Esophagus squamous epithelium (tissue), 5 donors: ENCODE measurements around the gene MYLK3. TPM values are rescaled to one million over a fixed set of nuclear protein-coding genes. Genes with fewer than 3 reads are reported as not detected.

Experiments used
- DNase-seq: peaks from one replicate; lab custom pipeline; 2025; lab: John Stamatoyannopoulos, UW
- H3K27ac ChIP-seq, 4 donors: fragments of 200-600 bp; sonication (generic); one replicate each; pipeline ENCODE4 v1.5.1; 2016 to 2019; ENCODE audit warnings: mild to moderate bottlenecking in 1 of 4
- H3K27me3 ChIP-seq, 4 donors: fragments of 200-600 bp; sonication (generic); 1 replicate in 3 of 4; 2 replicates in 1 of 4; pipeline versions ENCODE4 v1.5.1 to v1.6.0; 2017 to 2021; ENCODE audit warnings: antibody characterized with exemption in 1 of 4
- H3K36me3 ChIP-seq, 3 donors: fragments of 200-600 bp; sonication (generic); one replicate each; pipeline ENCODE4 v1.5.1; 2016 to 2019
- H3K4me1 ChIP-seq, 3 donors: fragments of 200-600 bp; sonication (generic); one replicate each; pipeline ENCODE4 v1.5.1; 2017 to 2019
- H3K4me3 ChIP-seq, 4 donors: fragments of 200-600 bp; sonication (generic); 1 replicate in 3 of 4; 2 replicates in 1 of 4; pipeline ENCODE4 v1.5.1; 2016 to 2019; ENCODE audit warnings: mild to moderate bottlenecking in 2 of 4, moderate library complexity in 1 of 4
- H3K9me3 ChIP-seq, 3 donors: fragments of 200-600 bp; sonication (generic); one replicate each; pipeline ENCODE4 v1.5.1; 2016 to 2019
- POLR2A ChIP-seq, 4 donors: fragments of 450-650 bp; IDR thresholded peaks; one replicate each; pipeline ENCODE4 v1.6.1; 2017; ENCODE audit warnings: antibody characterized with exemption in 4 of 4, mild to moderate bottlenecking in 4 of 4, moderate library complexity in 3 of 4
- WGBS, 2 donors: methylation state at CpG; one replicate each; pipeline ENCODE4 v1.1.5; 2018; 5-methylcytosine and 5-hydroxymethylcytosine counted together
- intact Hi-C: fragments of 100-400 bp; cut with DNase I; formaldehyde crosslinking; loops from one replicate; pipeline ENCODE4 v1.15.0; 2022
- total RNA-seq, 4 donors: library from RNA; depleted of rRNA; stranded (reverse); fragments of >200 nt; gene quantifications; one replicate each; pipeline ENCODE4 v1.1.0, GENCODE V29; 2016
- TF ChIP-seq, protein P1 (sequence below), 6 experiments: fragments of 450-650 bp in 4 of 6; fragments of 200-600 bp in 2 of 6; sonication (generic) in 2 of 6; IDR thresholded peaks; one replicate each; pipeline ENCODE4 v1.5.1; 2016 to 2019; ENCODE audit warnings: antibody characterized with exemption in 6 of 6, mild to moderate bottlenecking in 4 of 6, moderate library complexity in 4 of 6
- donor health status: DM: yes; HTN: yes; CAD: no.

The MYLK3 gene
- total RNA-seq, 4 donors from 2014 or later = 0.03 to 0.19 (median 0.08) TPM; not detected in 1

DNA sequence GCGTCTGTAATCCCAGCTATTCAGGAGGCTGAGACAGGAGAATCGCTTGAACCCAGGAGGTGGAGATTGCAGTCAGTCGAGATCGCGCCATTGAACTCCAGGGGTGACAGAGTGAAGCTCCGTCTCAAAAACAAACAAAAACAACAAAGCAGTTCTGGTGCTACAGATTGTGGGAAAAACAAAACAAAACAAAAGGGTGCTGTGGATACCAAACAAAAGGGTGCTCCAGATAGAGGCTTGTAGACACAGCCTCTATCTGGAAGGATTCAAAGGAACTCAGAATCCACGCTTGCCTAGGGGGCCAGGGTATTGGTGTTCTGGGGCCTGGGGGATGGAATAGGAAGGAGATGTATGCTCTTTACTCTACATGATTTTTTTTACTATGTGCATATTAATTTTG is 2.5 kb downstream of the MYLK3 start:
- no peak for TF ChIP-seq POLR2A (IDR thresholded peaks at IDR 0.05)
- TF ChIP-seq, protein P1, sequence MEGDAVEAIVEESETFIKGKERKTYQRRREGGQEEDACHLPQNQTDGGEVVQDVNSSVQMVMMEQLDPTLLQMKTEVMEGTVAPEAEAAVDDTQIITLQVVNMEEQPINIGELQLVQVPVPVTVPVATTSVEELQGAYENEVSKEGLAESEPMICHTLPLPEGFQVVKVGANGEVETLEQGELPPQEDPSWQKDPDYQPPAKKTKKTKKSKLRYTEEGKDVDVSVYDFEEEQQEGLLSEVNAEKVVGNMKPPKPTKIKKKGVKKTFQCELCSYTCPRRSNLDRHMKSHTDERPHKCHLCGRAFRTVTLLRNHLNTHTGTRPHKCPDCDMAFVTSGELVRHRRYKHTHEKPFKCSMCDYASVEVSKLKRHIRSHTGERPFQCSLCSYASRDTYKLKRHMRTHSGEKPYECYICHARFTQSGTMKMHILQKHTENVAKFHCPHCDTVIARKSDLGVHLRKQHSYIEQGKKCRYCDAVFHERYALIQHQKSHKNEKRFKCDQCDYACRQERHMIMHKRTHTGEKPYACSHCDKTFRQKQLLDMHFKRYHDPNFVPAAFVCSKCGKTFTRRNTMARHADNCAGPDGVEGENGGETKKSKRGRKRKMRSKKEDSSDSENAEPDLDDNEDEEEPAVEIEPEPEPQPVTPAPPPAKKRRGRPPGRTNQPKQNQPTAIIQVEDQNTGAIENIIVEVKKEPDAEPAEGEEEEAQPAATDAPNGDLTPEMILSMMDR (IDR thresholded peaks at IDR 0.05) = no peak
- Histone ChIP-seq H3K4me1 (peaks cover 0 to 3% (median 0%) of the 10 kb centered on the region in 3 donors), H3K27me3 (peaks cover 0 to 13% (median 0%) of the 10 kb centered on the region in 4 donors), H3K9me3 (no peaks in the 10 kb centered on the region), H3K36me3 (no peaks in the 10 kb centered on the region), H3K27ac (no peak overlapping the region), H3K4me3 (no peak overlapping the region)
- DNase-seq = no peak
- intact Hi-C loops = no loop called here
- WGBS, 2 donors = 63 to 77% methylated on average over 7 of the region's 7 CpGs

GRCh38 chr16:46743232-46743719 is 4.9 kb downstream of the MYLK3 start:
- no peak overlapping the region for H3K4me3 ChIP-seq
- no peak for DNase-seq
- peak overlapping the region in 2 of 4 donors; percentile 22 to 52 for H3K27ac ChIP-seq
- peaks cover 0 to 13% (median 0%) of the 10 kb centered on the region in 4 donors for H3K27me3 ChIP-seq
- TF ChIP-seq, protein P1 (IDR thresholded peaks at IDR 0.05) = no peak
- no peak for TF ChIP-seq POLR2A (IDR thresholded peaks at IDR 0.05)
- peaks cover 0 to 3% (median 0%) of the 10 kb centered on the region in 3 donors for H3K4me1 ChIP-seq
- intact Hi-C loops = no loop called here
- 24 to 26% methylated on average over 7 to 9 of the region's 10 CpGs for WGBS, 2 donors
- H3K36me3 ChIP-seq = no peaks in the 10 kb centered on the region
- H3K9me3 ChIP-seq = no peaks in the 10 kb centered on the region

GRCh38 chr16:46739934-46740333 is 8.2 kb downstream of the MYLK3 start:
- Histone ChIP-seq H3K4me1 (peaks cover 0 to 3% (median 0%) of the 10 kb centered on the region in 3 donors), H3K27me3 (no peaks in the 10 kb centered on the region), H3K36me3 (no peaks in the 10 kb centered on the region), H3K9me3 (no peaks in the 10 kb centered on the region), H3K27ac (no peak overlapping the region), H3K4me3 (no peak overlapping the region)
- no peak for DNase-seq
- intact Hi-C loops = no loop called here
- no peak for TF ChIP-seq POLR2A (IDR thresholded peaks at IDR 0.05)
- TF ChIP-seq, protein P1 (IDR thresholded peaks at IDR 0.05) = no peak
- WGBS, 2 donors = 44 to 64% methylated on average over 2 of the region's 2 CpGs

DNA sequence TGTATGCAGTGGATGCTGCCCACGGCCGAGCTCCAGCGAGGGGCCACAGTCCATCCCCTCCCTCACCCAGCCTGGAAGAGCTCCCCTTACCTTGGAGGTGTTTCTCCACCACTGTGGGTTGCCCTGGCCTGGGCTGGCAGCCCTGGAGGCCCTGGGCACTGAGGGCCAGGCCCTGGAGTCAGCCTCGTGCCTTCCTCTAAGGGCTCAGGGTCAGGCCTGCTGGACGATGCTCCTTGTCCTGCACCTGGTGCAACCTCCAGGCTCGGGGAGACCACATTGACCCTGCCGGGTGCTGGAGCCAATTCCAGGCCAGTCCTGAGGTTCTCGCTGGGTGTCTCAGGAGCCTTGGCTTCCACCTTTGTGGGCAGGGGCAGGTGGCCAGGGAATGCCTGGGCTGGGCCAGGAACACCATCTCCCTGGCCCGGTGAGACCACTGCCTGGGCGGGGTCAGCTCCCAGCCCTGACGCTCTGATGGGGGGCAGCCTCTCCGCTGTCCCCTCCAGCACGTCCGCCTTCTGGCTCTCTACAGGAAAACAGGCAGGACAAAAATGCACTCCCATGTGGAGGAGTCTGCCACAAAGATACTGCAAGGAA is 10.4 kb downstream of the MYLK3 start:
- Histone ChIP-seq H3K9me3 (no peaks in the 10 kb centered on the region), H3K4me1 (no peaks in the 10 kb centered on the region), H3K27me3 (no peaks in the 10 kb centered on the region), H3K4me3 (no peak overlapping the region), H3K27ac (no peak overlapping the region), H3K36me3 (no peaks in the 10 kb centered on the region)
- WGBS, 2 donors = 100% methylated on average over 1 to 2 of the region's 14 CpGs
- intact Hi-C loops = no loop called here
- TF ChIP-seq POLR2A (IDR thresholded peaks at IDR 0.05) = no peak
- DNase-seq = no peak

- DNase-seq = no peak
- TF ChIP-seq, protein P1 (IDR thresholded peaks at IDR 0.05) = no peak
- no peak for TF ChIP-seq POLR2A (IDR thresholded peaks at IDR 0.05)
- Histone ChIP-seq H3K4me1 (no peaks in the 10 kb centered on the region), H3K4me3 (no peak overlapping the region), H3K27ac (no peak overlapping the region), H3K9me3 (no peaks in the 10 kb centered on the region), H3K27me3 (no peaks in the 10 kb centered on the region), H3K36me3 (no peaks in the 10 kb centered on the region)
- 60 to 77% methylated on average over 1 to 4 of the region's 12 CpGs for WGBS, 2 donors
- intact Hi-C loops = no loop called here
Observed at GRCh38 chr16:46736695-46737094, 11.4 kb downstream of the MYLK3 start.
